OCI-LY3 (cell line): ENCODE data around the gene PAX1.

Experiments
- H2AFZ ChIP-seq: fragments of 200-600, 300-600 bp; shearing (Covaris generic); 2 replicates; pipeline ENCODE4 v1.6.0; 2014; ENCODE audit warnings: antibody characterized with exemption, low read depth, low read length
- H3K27ac ChIP-seq: fragments of 200-600, 300-600 bp; sonication (generic); 2 replicates; pipeline ENCODE4 v1.5.1; 2014; ENCODE audit warnings: mild to moderate bottlenecking, low read length, moderate library complexity, mixed read lengths
- H3K27me3 ChIP-seq: fragments of 200-600, 300-600 bp; sonication (generic); 2 replicates; pipeline ENCODE4 v1.6.1; 2014; ENCODE audit warnings: low read depth, low read length, mixed read lengths
- H3K36me3 ChIP-seq: fragments of 200-600, 300-600 bp; sonication (generic); replicated peaks from 2 replicates; pipeline ENCODE3; 2014; ENCODE audit warnings: low read depth, low read length, mixed read lengths
- H3K4me1 ChIP-seq: fragments of 300-600, 200-600 bp; sonication (generic); 2 replicates; pipeline ENCODE4 v1.6.1; 2014; ENCODE audit warnings: low read length, mixed read lengths
- H3K4me2 ChIP-seq: fragments of 200-600, 300-600 bp; sonication (generic); 2 replicates; pipeline ENCODE4 v1.6.1; 2014; ENCODE audit warnings: low read length, mixed read lengths
- H3K4me3 ChIP-seq: fragments of 300-600, 200-600 bp; sonication (generic); 2 replicates; pipeline ENCODE4 v1.5.1; 2014; ENCODE audit warnings: antibody characterized with exemption, mild to moderate bottlenecking, low read length, moderate library complexity
- H3K79me2 ChIP-seq: fragments of 300-600, 200-600 bp; shearing (Covaris generic); 2 replicates; pipeline ENCODE4 v1.6.1; 2014; ENCODE audit warnings: mild to moderate bottlenecking, low read length, mixed read lengths
- H3K9ac ChIP-seq: fragments of 300-600, 200-600 bp; shearing (Covaris generic); 2 replicates; pipeline ENCODE4 v1.6.0; 2014; ENCODE audit warnings: mild to moderate bottlenecking, low read length, moderate library complexity
- H3K9me3 ChIP-seq: fragments of 200-600, 300-600 bp; shearing (Covaris generic); 2 replicates; pipeline ENCODE4 v1.6.1; 2014; ENCODE audit warnings: low read length, mixed read lengths; ENCODE audit not compliant: insufficient read depth
- H4K20me1 ChIP-seq: fragments of 200-600, 300-600 bp; sonication (generic); 2 replicates; pipeline ENCODE4 v1.6.1; 2016; ENCODE audit warnings: low read length, mixed read lengths; ENCODE audit not compliant: insufficient read depth
- CTCF ChIP-seq: fragments of 200-600, 300-600 bp; sonication (generic); IDR thresholded peaks from 2 replicates; pipeline ENCODE4 v1.5.1; 2014; ENCODE audit warnings: antibody characterized with exemption, low read length, low read depth
- EZH2phosphoT487 ChIP-seq: fragments of 200-600 bp; shearing (Covaris generic); IDR thresholded peaks from 2 replicates; pipeline ENCODE4 v1.6.1; 2018; ENCODE audit warnings: antibody characterized with exemption, mixed run types, low read depth

PAX1 gene

GRCh38 chr20:21677781-21678180, 27.7 kb upstream of the PAX1 start:
- Histone ChIP-seq H2AFZ (no peak overlapping the region), H3K9me3 (no peaks in the 10 kb centered on the region), H3K79me2 (no peaks in the 10 kb centered on the region), H3K9ac (no peak overlapping the region), H3K4me2 (no peak overlapping the region), H3K4me3 (no peak overlapping the region), H3K4me1 (no peaks in the 10 kb centered on the region), H4K20me1 (no peaks in the 10 kb centered on the region), H3K36me3 (no peaks in the 10 kb centered on the region), H3K27me3 (peaks cover 23% of the 10 kb centered on the region), H3K27ac (no peak overlapping the region)
- TF ChIP-seq EZH2phosphoT487 (no peak), CTCF (no peak)

- H3K4me3 ChIP-seq = no peak overlapping the region
- no peak for TF ChIP-seq CTCF
- TF ChIP-seq EZH2phosphoT487 = no peak
- no peak overlapping the region for H3K9ac ChIP-seq
- H3K9me3 ChIP-seq = no peaks in the 10 kb centered on the region
- no peaks in the 10 kb centered on the region for H3K4me1 ChIP-seq
- H4K20me1 ChIP-seq = no peaks in the 10 kb centered on the region
- H3K4me2 ChIP-seq = no peak overlapping the region
- peaks cover 33% of the 10 kb centered on the region for H3K27me3 ChIP-seq
- no peak overlapping the region for H3K27ac ChIP-seq
- H3K36me3 ChIP-seq = no peaks in the 10 kb centered on the region
- no peaks in the 10 kb centered on the region for H3K79me2 ChIP-seq
- no peak overlapping the region for H2AFZ ChIP-seq
Measured at GRCh38 chr20:21681234-21681921, 24.1 kb upstream of the PAX1 start.

GRCh38 chr20:21681922-21682318, 23.5 kb upstream of the PAX1 start:
- no peaks in the 10 kb centered on the region for H4K20me1 ChIP-seq
- peaks cover 33% of the 10 kb centered on the region for H3K27me3 ChIP-seq
- H3K4me2 ChIP-seq = no peak overlapping the region

GRCh38 chr20:21682521-21682954, 22.9 kb upstream of the PAX1 start:
- Histone ChIP-seq H3K27ac (no peak overlapping the region), H4K20me1 (no peaks in the 10 kb centered on the region), H3K4me3 (no peak overlapping the region), H3K4me2 (no peak overlapping the region), H2AFZ (no peak overlapping the region), H3K4me1 (no peaks in the 10 kb centered on the region), H3K36me3 (no peaks in the 10 kb centered on the region), H3K79me2 (no peaks in the 10 kb centered on the region), H3K27me3 (peaks cover 33% of the 10 kb centered on the region), H3K9ac (no peak overlapping the region), H3K9me3 (no peaks in the 10 kb centered on the region)
- no peak for TF ChIP-seq EZH2phosphoT487
- TF ChIP-seq CTCF = no peak

More at GRCh38 chr20:21681922-21682318, 23.5 kb upstream of the PAX1 start:
- Histone ChIP-seq H2AFZ (no peak overlapping the region), H3K36me3 (no peaks in the 10 kb centered on the region), H3K79me2 (no peaks in the 10 kb centered on the region), H3K9ac (no peak overlapping the region), H3K4me1 (no peaks in the 10 kb centered on the region), H3K9me3 (no peaks in the 10 kb centered on the region), H3K27ac (no peak overlapping the region), H3K4me3 (no peak overlapping the region)
- TF ChIP-seq CTCF (no peak), EZH2phosphoT487 (no peak)
